Lower leg skin (tissue), 3 donors: ENCODE measurements around the gene CEP350.

Source experiments
- CTCF ChIP-seq, 3 donors: fragments of 450-650 bp; IDR thresholded peaks; one replicate each; pipeline ENCODE4 v1.5.1; 2016; ENCODE audit warnings: antibody characterized with exemption in 3 of 3, mild to moderate bottlenecking in 3 of 3, moderate library complexity in 2 of 3
- POLR2A ChIP-seq, 2 donors: fragments of 450-650 bp; IDR thresholded peaks; one replicate each; pipeline ENCODE4 v1.6.1; 2016 to 2017; ENCODE audit warnings: antibody characterized with exemption in 2 of 2, mild to moderate bottlenecking in 1 of 2, moderate library complexity in 1 of 2

DNA sequence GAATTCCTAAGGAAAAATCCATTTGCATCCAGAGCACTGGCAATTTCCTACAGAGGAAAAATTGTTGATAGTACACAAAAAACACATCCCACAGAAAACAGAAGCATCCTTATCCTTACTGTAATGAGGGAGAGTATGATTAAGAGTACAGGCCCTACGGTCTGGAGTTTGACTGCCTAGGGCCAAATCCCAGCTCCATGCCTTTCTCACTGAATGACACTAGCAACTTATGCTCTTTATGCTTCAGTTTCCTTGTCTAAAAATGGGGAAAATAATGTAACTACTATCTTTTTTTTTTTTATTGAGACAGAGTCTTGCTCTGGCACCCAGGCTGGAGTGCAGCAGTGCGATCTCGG lies 27.8 kb upstream of the CEP350 start:
- TF ChIP-seq CTCF (IDR thresholded peaks at IDR 0.05) (no peak), POLR2A (IDR thresholded peaks at IDR 0.05) (no peak)
